Raji (cell line): ENCODE measurements around the gene RPN1.

Experiments used
- POLR2A ChIP-seq: IDR thresholded peaks from 2 replicates; pipeline ENCODE4 v1.6.1; 2011; ENCODE audit warnings: low read depth, low read length, control low read depth; ENCODE audit not compliant: insufficient read depth

RPN1 gene

GRCh38 chr3:128619146-128619890 is 31.3 kb downstream of the RPN1 start:
- TF ChIP-seq POLR2A, result no peak

GRCh38 chr3:128618398-128618726 is 32.3 kb downstream of the RPN1 start:
- TF ChIP-seq POLR2A, result no peak

GRCh38 chr3:128617557-128618397 is 32.8 kb downstream of the RPN1 start:
- TF ChIP-seq POLR2A, result peak; percentile 61

- no peak for TF ChIP-seq POLR2A
Measured at GRCh38 chr3:128617270-128617556, 33.4 kb downstream of the RPN1 start.

- TF ChIP-seq POLR2A, result no peak
Measured at GRCh38 chr3:128616516-128617269, 33.9 kb downstream of the RPN1 start.

GRCh38 chr3:128614076-128614475 is 36.5 kb downstream of the RPN1 start:
- no peak for TF ChIP-seq POLR2A

GRCh38 chr3:128613083-128613829 is 37.4 kb downstream of the RPN1 start:
- TF ChIP-seq POLR2A, result no peak

GRCh38 chr3:128610451-128611070 is 40.1 kb downstream of the RPN1 start:
- TF ChIP-seq POLR2A, result no peak

GRCh38 chr3:128609294-128609693 is 41.3 kb downstream of the RPN1 start:
- no peak for TF ChIP-seq POLR2A

- TF ChIP-seq POLR2A, result no peak
Measured at GRCh38 chr3:128607710-128608048, 42.9 kb downstream of the RPN1 start.

- TF ChIP-seq POLR2A, result no peak
Measured at GRCh38 chr3:128606094-128606493, 44.5 kb downstream of the RPN1 start.

- no peak for TF ChIP-seq POLR2A
Measured at GRCh38 chr3:128605091-128606046, 45.2 kb downstream of the RPN1 start.

- TF ChIP-seq POLR2A, result no peak
Measured at GRCh38 chr3:128603811-128604775, 46.5 kb downstream of the RPN1 start.
